Measurements from ENCODE around the gene AKAP7.
"Not testable (repeated sequence)": the region's sequence is repeated elsewhere in the genome, so short reads cannot be mapped to it uniquely, and the experiment has no call there.

The AKAP7 gene

DNA sequence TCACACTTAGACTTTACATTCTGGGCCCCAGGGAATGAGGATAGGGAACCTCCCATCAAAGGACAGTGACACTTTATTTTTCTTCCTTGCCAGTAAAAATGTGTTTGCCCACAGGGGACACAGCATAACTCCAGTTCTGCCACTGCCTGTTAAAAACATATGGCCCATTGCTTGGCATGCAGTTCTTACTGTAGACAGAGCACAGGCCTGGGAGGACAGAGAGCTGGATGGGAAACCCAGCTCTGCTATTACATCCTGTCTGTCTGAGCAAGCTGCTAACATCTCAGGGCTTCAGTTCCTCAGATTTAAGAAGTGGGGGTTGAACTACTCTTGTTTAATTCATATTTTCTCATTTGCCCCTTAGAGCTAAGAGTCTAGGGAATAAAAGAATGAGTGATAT, 120.2 kb downstream of the AKAP7 start:
- DNase-seq (ENCODE audit: low spot score) = no peak

DNA sequence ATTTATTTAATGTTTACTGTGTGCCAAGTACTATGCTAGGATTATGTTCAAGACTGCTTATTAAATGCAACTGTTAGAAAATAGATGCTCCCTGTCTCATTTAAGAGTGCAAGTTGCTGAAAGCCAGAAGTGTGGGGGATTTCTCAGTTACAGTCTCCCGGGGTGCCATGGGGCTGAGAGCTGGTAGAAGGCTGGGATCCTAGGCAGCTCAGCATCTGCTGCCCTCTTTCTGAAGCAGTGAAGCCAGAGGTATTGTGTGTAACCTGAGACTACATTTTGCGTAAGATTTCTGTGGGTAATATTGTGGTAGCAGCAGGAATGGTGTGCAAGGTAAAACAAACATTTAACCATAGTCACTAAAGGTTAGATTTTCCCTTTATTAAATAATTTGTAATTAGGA, 120.6 kb downstream of the AKAP7 start:
- DNase-seq (ENCODE audit: low spot score) = no peak

DNA sequence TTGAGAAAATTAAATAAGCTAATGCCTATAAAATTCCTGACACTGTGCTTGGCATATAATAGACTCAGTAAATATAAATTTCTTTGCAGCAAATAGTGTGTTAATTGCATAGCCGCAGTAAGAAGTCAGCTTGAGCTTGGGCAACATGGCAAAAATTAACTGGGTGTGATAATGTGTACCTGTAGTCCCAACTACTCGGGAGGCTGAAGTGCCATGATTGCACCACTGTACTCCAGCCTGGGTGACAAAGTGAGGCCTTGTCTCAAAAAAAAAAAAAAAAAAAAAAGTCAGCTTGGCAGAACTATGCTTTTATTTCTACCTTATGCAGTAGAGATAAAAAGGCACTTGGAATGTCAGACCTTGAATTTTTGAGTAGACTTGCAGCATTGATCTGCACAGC, 121.8 kb downstream of the AKAP7 start:
- DNase-seq (ENCODE audit: low spot score) = no peak

DNA sequence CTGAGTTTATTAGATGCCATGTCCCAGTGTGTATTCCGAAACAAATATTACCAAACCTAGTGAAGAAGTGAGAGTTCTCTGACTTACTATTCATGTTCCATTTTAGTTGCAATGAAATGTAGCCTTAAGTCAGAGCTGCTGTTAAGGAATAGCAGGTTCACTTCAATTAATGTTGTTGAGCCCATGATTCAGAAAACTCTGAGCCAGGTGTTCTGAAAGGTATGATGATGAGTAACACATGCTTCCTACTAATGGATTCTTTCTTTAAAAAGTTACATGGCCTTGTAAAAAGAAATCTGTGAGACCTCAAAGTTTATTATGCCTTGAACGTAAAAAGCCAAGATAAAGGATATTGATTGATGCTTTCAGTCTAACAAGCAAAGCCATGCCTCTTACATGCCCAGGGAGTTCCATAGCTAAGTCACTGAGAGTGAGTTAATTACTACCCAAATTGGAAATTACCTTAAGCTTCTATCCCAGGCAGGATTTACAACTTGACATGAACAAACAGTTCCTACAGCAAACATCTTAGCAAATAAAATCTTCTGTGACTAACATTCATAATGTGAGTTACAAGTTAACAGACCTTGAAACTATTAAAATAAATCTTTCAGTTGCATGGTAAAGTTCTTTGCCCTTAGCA, 122.9 kb downstream of the AKAP7 start:
- no peak for DNase-seq (ENCODE audit: low spot score)

DNA sequence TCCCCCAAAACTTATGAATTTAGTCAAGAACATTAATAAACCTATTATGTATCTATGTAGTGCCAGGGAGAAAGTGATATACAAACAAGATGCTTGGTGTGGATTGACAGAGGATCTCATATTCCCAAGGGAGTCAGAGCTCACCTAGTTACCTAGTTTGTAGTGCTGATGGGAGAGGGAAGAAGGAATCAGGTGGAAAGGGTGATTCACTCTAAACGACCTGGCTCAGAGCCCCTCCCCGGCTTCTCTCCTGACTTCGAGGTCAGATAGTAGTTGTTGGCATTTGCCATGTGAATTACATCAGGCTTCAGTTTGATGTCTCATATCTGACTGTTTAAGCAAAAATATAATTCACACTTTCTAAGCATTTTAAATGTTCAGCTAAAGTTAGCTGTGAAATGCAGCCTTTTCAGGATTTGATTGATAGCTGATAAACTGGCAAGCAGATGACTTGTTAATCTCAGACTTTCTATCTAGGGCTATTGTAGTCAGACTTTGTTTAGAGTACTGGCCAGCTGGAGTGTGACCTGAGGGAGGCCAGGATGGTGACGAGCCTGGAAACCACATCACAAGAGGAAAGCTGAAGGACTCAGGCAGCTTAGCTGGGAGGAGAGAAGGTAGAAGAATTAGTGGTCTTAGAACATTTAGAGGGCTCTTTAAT, 123.7 kb downstream of the AKAP7 start:
- DNase-seq (ENCODE audit: low spot score) = no peak

DNA sequence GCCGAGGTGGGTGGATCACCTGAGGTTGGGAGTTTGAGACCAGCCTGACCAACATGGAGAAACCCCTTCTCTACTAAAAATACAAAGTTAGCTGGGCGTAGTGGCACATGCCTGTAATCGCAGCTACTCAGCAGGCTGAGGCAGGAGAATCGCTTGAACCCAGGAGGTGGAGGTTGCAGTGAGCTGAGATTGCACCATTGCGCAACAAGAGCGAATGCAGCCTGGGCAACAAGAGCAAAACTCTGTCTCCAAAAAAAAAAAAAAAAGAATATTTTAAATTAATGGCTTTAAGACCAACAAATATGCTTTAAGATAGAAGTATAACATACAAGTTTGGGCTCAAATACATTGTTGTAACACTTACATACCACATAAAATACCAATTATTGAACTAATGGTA, 125.7 kb downstream of the AKAP7 start:
- not testable (repeated sequence) for DNase-seq (ENCODE audit: low spot score)

DNA sequence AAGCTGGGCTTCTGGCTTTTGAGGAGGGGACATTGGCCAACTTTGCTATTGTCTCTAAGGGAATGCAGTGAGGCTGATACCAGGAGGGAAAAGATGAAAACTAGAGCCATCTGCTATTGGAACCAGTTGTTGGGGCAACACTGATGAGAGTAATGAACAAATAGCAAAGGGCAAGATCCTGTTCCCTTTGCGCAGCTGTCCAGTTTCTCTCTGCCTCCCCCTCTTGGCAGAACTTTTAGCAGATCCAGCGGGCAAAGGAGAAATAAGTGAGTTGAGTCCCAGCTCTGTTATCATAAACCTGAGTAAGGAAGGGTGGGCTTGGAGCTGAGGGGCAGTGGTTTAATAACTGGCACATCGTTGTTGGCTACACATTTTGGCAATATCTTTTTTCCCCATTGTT, 126.8 kb downstream of the AKAP7 start:
- no peak for DNase-seq (ENCODE audit: low spot score)

DNA sequence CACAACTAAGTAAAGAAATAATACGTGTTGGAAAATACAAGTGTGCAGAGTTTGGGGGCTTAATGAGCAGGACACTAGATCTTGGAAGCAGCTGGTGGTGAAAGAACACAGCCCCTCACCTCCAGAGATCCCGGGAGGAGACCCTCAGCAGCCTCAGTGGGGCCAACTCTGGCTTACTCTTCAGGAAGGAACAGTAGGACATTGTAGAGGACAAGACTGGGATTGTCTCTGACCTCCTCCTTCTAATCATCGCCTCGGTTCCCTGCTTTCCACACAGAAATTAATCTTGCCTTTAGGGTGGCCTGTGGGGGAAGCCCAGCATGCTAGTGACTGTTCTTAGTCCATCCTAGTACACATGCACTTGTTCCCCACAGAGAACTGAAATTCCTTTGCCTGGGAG, 130.7 kb downstream of the AKAP7 start:
- no peak for DNase-seq (ENCODE audit: low spot score)

DNA sequence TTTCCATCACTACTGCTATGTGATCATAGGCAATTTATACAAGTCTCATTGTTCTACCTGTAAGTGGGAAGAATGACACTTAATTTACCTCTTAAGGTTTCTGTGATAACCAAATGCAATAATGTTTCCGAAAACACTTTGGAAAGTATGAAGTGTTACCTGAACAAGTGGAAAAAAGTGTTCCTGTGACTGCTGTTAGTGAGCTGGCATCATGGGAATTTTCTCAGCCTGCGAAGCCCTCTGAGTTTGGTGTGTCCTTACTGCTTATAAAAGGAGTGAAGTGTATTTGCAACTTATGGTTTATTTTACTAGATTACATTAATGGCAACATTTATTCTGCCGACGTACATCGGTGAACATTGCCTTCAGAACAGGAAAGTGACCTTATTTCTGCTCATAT, 133.0 kb downstream of the AKAP7 start:
- no peak for DNase-seq (ENCODE audit: low spot score)

DNA sequence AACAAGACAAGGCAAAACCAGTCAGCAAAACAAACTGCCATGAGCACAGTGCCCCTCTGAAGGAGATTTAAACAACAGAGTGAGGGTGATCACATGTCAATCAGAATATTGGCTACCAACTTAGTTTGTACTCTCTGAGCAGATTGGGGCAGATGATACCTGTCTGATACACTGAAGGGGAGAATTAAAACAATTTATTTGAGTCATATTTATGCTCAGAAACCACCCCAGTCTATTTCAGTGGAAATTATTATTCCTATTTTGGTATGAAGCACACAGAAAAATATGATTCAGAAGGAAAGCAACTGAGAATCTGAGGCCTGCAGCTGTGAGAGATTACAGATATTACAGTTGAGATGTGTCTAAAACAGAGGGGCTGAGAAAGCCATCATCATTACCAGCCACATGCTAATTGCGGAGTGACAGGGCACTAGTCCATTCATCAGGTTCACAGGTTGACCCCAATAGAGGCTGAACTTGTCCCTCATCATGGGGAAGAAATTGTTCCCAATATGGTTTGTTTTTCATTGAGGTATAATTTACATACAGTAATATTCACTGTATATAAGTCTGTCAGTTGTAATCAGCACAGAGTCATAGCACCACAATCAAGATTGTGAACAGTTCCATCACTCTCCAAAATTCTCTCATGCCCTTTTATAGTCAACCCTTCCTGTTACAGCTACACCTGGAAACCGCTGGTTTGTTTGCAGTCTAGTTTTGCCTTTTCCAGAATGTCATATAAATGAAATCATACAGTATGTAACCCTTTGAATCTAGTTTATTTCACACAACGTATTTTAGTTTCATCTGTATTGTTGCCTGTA, 134.5 kb downstream of the AKAP7 start:
- no peak for DNase-seq (ENCODE audit: low spot score)

DNA sequence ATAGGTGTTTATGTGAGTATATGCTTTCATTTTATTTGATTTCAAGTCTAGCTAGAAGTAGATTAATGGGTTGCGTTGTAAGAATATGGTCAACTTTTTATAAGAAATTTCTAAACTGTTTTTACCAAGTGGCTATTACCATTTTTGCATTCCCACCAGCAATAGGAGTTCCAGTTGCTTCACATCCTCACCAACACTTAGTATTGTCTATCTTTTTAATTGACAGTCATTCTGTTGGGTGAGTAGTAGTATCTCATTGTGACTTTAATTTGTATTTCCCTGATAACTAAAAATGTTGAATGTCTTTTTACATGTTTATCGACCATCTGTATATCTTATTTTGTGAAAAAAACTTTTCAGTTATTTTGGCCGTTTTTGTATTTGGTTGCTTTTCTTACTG, 135.3 kb downstream of the AKAP7 start:
- DNase-seq (ENCODE audit: low spot score) = no peak

DNA sequence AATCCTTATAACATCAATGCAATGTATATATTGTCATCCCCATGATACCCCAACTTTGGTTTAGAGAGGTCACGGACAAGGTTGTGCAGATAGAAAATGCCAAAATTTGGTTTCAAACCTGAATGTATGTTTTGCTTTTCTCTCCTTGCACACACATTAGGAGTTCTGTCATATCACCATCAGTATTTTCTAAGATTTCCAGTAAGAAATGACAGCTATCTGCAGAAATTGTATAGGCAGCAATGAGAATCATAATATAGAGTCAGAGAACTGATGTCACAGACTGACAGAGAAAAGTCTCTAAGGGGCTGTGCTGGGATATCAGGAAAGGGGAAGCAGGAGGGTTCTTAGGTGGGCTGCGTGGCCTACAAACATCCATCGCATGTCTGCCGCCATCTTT, 140.0 kb downstream of the AKAP7 start:
- no peak for DNase-seq (ENCODE audit: low spot score)

DNA sequence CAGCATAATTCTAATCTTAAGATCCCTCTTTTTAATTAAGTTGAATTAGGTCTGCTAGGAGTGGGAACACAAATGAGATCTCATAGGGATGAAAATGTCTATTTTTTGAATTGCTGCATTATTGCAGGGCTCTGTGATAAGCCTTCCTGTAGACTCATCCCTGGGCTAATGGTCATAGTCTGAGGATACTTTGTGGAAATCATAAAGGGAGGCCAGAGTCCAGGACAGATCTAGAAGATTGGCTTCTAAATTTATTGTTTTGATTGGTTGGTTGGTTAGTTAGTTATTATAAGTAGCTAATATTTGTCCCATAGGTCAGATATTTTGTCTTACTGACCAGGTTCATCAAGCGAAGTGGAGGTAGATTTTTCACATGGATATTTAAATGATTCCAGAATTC, 142.3 kb downstream of the AKAP7 start:
- no peak for DNase-seq (ENCODE audit: low spot score)

DNA sequence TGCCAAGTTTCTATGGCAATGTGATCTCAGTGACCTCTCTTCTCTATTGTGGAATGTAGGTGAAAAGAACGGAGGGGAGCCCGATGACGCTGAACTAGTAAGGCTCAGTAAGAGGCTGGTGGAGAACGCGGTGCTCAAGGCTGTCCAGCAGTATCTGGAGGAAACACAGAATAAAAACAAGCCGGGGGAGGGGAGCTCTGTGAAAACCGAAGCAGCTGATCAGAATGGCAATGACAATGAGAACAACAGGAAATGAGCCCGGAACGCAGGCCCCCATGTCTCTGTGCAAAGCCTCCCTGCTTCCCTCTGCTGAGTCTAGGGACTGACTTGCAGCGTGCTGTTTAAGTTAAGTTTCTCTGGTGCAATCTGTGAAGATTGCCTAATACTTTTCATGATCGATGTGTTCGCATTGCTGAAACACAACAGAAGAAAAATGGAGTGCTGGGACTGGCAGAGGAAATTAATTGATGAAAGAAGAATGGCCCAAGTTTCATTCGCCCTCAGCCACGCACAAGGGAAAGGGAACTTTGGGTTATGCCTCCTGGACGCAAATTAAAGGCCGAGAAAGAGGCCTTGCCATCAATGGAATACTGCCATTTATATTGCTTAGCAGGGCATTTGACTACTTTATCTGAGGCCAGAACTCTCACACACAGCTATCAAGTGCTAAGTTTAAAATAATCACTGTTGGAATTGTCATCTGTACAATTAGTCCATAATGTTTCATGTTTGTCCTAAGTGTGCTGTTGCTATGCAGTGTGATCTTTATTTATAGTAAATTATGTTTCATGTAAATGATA, 146.4 kb downstream of the AKAP7 start:
- DNase-seq (ENCODE audit: low spot score) = peak; percentile 84

DNA sequence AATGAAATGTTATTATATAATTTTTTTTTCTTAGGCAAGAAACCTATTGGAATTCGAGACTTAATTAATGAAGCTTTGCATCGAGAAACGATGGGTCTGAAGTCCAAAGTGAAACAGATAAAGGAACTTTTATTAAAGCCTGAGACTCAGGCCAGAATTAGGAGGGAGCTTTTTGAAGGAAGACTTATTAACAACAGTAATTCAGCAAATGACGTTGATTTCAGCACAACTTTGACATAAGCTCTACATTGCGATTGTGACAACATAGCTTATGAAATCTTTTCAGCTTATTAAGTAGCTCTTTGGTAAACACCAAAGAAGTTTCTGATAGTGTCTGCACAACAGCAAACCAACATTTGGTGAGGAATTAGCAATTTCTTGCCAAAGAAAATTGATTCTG, 147.1 kb downstream of the AKAP7 start:
- DNase-seq (ENCODE audit: low spot score) = no peak

DNA sequence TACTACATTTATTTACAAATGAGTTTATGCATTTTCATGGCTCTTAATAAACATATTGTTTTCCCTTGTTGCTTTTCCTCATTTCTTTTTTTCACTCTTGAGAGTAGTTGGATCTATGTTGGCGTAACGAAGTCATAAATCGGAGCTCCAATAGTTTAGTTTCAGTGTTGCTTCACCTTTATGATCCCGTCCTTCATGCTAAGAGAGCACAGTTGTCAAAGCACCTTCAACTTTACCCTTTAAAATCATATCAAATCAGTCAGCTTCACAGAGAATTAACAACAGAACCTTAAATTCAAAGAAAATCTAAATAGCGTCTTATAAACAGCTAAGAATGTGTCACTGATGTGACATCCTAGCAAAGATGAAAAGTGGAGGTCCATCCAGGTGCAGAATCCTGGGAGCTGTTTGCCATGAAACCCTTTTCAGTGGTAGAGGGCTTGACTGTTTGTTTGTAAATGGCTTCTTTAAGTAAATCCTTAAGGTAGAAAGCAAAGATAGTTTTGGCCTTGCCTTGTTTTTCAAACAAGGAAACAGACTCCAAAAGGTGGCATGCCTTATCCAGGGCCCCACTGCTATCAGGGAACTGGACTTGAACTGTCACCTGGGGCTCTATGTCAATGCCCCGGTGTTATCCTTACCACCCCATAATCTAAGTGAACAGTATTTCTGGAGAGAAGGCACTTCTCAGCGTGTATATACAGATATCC, 148.4 kb downstream of the AKAP7 start:
- DNase-seq (ENCODE audit: low spot score) = no peak

DNA sequence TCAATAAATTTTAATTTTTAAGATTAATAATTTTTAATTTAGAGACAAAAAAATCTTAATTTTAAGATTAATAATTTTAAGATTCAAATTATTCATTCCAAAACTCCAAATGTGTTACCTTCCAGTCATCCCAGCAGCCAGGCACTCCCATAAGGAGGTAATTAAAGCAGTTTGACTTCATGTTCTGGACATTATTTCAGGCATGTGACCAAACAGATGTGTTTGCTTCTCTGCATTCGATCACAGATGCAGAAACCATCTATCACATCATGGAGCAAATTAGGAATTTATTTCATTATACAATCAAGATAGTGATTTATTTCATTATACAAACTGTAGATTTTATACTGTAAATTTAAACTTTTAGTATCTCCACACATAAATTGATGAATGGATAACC, 150.3 kb downstream of the AKAP7 start:
- DNase-seq (ENCODE audit: low spot score) = no peak

DNA sequence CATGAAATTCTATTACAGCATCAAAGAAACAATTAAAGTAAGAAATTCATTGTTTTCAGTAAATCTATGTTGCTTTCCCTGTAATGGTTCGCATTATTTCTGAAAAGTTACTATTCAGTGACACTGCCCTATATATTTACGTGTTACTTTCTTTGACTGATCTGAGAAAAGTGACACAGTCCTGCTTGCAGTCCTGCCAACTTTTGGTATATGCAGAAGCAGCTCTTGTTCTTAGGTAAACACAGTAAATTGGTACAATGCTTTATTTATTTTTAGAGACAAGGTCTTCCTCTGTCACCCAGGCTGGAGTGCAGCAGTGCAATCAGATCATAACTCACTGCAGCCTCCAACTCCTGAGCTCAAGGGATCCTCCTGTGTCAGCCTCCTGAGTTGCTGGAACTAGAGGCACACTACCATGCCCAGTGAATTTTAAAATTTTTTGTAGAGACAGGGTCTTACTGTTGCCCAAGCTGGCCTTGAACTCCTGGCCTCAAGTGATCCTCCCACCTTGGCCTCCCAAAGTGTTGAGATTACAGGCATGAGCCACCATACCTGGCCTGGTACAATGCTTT, 151.3 kb downstream of the AKAP7 start:
- no peak for DNase-seq (ENCODE audit: low spot score)

DNA sequence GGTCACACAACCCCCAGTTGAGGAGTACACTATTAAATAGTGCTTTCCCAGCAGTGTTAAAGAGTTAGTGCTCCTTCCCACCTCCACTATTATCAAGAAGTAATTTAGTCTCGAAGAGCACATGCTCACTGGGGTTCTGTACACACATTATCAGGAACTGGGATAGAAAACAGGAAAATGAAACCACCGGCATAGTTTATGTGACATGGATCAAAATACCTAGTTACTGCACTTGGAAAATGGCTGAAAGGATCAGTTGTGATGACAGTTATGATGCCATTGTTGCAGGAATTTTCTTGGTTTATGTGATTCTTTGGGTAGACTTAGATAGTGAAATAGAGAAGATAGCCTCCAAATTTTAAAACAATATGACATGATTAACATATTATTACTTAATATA, 152.9 kb downstream of the AKAP7 start:
- DNase-seq (ENCODE audit: low spot score) = no peak

DNA sequence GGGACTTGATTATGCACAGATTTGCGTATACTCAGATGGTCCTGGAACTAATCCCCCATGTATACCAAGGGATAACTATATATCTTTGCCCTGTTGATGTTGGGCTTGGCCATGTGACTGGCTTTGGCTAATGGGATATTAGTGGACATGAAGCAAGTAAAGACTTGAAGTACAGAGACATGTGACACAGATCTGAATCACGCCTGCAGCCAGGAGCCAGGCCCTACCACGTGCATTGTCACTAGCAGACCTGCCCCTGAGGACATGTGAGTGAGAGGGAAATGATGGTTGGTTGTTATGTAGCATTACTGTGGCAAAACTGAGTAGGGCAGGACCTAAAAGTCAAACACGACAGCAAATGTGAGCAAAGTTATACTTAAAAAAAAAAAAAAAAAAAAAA, 155.7 kb downstream of the AKAP7 start:
- DNase-seq (ENCODE audit: low spot score) = no peak

DNA sequence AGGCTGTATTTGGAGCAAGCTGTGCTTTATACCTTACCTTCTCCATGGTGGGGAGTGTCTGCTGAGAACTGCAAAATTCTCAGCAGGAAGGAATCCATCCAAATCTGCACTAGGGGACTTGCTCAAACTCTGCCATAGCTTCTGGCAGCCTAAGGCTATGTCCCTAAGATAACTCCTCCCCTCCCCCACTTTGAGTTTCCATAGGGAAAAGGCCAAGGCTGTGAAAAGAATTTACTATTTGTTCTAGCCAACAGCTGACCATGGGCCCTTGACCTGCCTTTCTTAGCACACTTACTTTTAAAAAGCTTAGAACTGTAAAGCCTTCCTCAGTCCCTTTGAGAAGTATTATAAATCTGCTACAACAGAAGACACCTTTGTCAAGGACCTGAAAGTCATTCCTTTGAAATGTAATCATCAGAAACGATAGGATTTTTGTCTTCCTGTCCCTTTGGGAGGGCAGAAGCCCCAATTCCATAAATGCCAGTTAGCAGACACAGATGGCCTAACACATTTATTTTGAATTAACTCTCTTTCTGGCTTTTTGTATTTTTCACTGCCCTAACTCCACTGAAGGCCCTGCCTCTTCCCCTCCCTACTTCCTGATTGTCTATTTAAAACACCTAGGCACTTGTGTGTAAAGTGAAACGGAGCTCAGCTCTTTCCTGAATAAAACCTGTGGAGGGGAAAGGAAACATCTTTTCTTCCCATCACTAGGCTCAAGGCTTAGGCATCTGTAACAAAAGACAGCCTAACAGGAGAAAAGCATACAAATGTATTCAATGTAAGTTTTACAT, 157.1 kb downstream of the AKAP7 start:
- no peak for DNase-seq (ENCODE audit: low spot score)

Measured in Ammon's horn (tissue), 1 donor.